PFSK-1 (cell line): ENCODE measurements around the gene TBPL1.

Source experiments
- POLR2AphosphoS5 ChIP-seq: IDR thresholded peaks from 2 replicates; pipeline ENCODE4 v1.6.1; 2012; ENCODE audit warnings: low read depth, mild to moderate bottlenecking, control low read depth, low read length, moderate library complexity
- REST ChIP-seq, 2 experiments: IDR thresholded peaks; 2 replicates each; pipeline versions ENCODE4 v1.6.1 to v1.8.0; 2011 to 2012; ENCODE audit warnings: low read depth in 2 of 2, low read length in 2 of 2, control low read depth in 1 of 2, inconsistent platforms in 1 of 2, mild to moderate bottlenecking in 1 of 2, moderate library complexity in 1 of 2; ENCODE audit not compliant: insufficient read depth in 1 of 2
- SIN3A ChIP-seq: IDR thresholded peaks from 2 replicates; pipeline ENCODE4 v1.6.1; 2012; ENCODE audit warnings: mild to moderate bottlenecking, low read length, moderate library complexity, borderline replicate concordance; ENCODE audit not compliant: insufficient read depth
- TAF1 ChIP-seq: IDR thresholded peaks from 2 replicates; pipeline ENCODE4 v1.6.1; 2012; ENCODE audit warnings: low read length, control low read depth, borderline replicate concordance; ENCODE audit not compliant: insufficient read depth

DNA sequence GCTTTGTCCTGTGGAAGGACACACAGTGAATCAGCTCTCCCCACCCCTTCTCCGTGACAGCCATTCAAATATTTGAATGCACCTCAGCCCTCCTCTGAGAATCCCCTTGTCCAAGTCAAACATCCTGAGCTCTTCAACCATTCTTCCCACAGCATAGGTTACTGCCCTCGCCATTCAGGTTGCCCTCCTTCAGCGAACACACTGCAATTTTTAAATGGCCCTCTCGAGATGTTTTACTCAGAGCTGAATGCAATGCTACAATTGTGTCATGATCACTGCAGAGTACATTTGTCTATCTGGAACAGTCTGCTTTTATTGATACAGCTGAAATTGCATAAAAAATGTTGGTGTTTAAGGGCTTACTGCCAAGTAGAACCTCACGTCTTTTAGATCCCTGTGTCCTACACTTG is 50.5 kb downstream of the TBPL1 start:
- TF ChIP-seq REST (IDR thresholded peaks at IDR 0.05; ENCODE audit: insufficient read depth in 1 of 2, low read depth in 2 of 2, low read length in 2 of 2): no peak
- no peak for TF ChIP-seq POLR2AphosphoS5
- TF ChIP-seq SIN3A: no peak
- TF ChIP-seq TAF1: no peak
